Endodermal cell (in vitro differentiated cells): Measurements from ENCODE around the gene TRMT112. TPM values are rescaled to one million over a fixed set of nuclear protein-coding genes. Genes with fewer than 3 reads are reported as not detected.

Source experiments
- DNase-seq: peaks from one replicate; pipeline ENCODE4 v3.0.0-alpha.2; 2017
- H3K27ac ChIP-seq: 2 replicates; pipeline ENCODE4 v1.5.1; 2013; ENCODE audit warnings: mild to moderate bottlenecking, low read depth, low read length, moderate library complexity
- H3K27me3 ChIP-seq: 2 replicates; pipeline ENCODE4 v1.6.1; 2013; ENCODE audit warnings: mild to moderate bottlenecking, low read length, moderate library complexity; ENCODE audit not compliant: insufficient read depth, control insufficient read depth, poor library complexity, severe bottlenecking
- H3K36me3 ChIP-seq: 2 replicates; pipeline ENCODE4 v1.7.0; 2013; ENCODE audit warnings: mild to moderate bottlenecking, low read length, moderate library complexity; ENCODE audit not compliant: control insufficient read depth, insufficient read depth
- H3K4me1 ChIP-seq: one replicate; pipeline ENCODE4 v1.7.0; 2013; ENCODE audit warnings: low read length; ENCODE audit not compliant: control insufficient read depth, insufficient read depth
- H3K4me3 ChIP-seq: 2 replicates; pipeline ENCODE4 v1.5.1; 2013; ENCODE audit warnings: mild to moderate bottlenecking, low read length, moderate library complexity
- H3K9ac ChIP-seq: 2 replicates; pipeline ENCODE4 v1.6.1; 2013; ENCODE audit warnings: mild to moderate bottlenecking, low read length, moderate library complexity; ENCODE audit not compliant: poor library complexity, severe bottlenecking; ENCODE audit errors: extremely low read depth
- H3K9me3 ChIP-seq: 2 replicates; pipeline ENCODE4 v1.6.1; 2013; ENCODE audit warnings: mild to moderate bottlenecking, low read length, moderate library complexity; ENCODE audit not compliant: control insufficient read depth
- H3K27ac Mint-ChIP-seq: 2 replicates; pipeline ENCODE4 v1.8.0; 2020; ENCODE audit warnings: mixed read lengths
- H3K27me3 Mint-ChIP-seq: 2 replicates; pipeline ENCODE4 v1.8.0; 2021; ENCODE audit warnings: mild to moderate bottlenecking, mixed read lengths; ENCODE audit not compliant: insufficient read depth
- H3K36me3 Mint-ChIP-seq: 2 replicates; pipeline ENCODE4 v1.8.0; 2020; ENCODE audit warnings: low read depth, mixed read lengths
- H3K4me1 Mint-ChIP-seq: 2 replicates; pipeline ENCODE4 v1.8.0; 2020; ENCODE audit warnings: mixed read lengths
- H3K4me3 Mint-ChIP-seq: 2 replicates; pipeline ENCODE4 v1.8.0; 2020; ENCODE audit warnings: mild to moderate bottlenecking, moderate library complexity, mixed read lengths
- H3K9me3 Mint-ChIP-seq: 2 replicates; pipeline ENCODE4 v1.8.0; 2020; ENCODE audit warnings: mild to moderate bottlenecking, mixed read lengths
- whole genome bisulfite sequencing, 2 experiments: methylation state at CpG; one replicate each; pipeline versions ENCODE4 v1.1.5 to v1.1.7; 2013; ENCODE audit warnings: missing lambda C conversion rate in 2 of 2, mixed read lengths in 1 of 2; ENCODE audit not compliant: insufficient coverage in 1 of 2, insufficient read length in 1 of 2; 5-methylcytosine and 5-hydroxymethylcytosine counted together
- total RNA-seq, 2 donors: library from RNA; stranded (reverse); fragmentation: NEBNext Ultra II Directional in 1 of 2; extraction: Animal tissue kit (Norgen Biotek cat#: 25700) in 1 of 2; gene quantifications; 2 replicates in 1 of 2; 3 replicates in 1 of 2; pipeline ENCODE4 v1.2.1, GENCODE V29; 2021
- TF ChIP-seq, protein P1 (sequence below): fragments of 200-600 bp; sonication (generic); conservative IDR thresholded peaks from 2 replicates; pipeline ENCODE4 v1.5.0; 2021; ENCODE audit warnings: antibody characterized with exemption, mild to moderate bottlenecking

TRMT112 gene
- total RNA-seq, 2 donors from 2014 or later, result 265 to 352 TPM

DNA sequence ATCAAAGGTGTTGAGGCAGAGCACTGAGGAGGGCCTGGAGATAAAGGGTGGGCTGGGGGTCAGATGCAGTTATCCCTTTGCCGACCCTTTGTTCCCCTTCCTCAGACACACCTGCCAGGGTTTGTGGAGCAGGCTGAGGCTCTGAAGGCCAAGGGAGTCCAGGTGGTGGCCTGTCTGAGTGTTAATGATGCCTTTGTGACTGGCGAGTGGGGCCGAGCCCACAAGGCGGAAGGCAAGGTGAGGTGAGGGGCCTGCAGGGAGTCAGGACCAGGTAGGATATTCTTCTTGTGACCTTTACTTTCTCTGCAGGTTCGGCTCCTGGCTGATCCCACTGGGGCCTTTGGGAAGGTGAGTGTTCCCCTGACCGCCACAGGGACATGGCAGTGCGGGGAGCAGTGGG, 3.2 kb upstream of the TRMT112 start:
- TF ChIP-seq, protein P1, sequence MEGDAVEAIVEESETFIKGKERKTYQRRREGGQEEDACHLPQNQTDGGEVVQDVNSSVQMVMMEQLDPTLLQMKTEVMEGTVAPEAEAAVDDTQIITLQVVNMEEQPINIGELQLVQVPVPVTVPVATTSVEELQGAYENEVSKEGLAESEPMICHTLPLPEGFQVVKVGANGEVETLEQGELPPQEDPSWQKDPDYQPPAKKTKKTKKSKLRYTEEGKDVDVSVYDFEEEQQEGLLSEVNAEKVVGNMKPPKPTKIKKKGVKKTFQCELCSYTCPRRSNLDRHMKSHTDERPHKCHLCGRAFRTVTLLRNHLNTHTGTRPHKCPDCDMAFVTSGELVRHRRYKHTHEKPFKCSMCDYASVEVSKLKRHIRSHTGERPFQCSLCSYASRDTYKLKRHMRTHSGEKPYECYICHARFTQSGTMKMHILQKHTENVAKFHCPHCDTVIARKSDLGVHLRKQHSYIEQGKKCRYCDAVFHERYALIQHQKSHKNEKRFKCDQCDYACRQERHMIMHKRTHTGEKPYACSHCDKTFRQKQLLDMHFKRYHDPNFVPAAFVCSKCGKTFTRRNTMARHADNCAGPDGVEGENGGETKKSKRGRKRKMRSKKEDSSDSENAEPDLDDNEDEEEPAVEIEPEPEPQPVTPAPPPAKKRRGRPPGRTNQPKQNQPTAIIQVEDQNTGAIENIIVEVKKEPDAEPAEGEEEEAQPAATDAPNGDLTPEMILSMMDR, result no peak
- DNase-seq, result no peak
- no peaks in the 10 kb centered on the region for H3K9me3 ChIP-seq
- Mint-ChIP-seq H3K9me3 (no peaks in the 10 kb centered on the region), H3K4me1 (peaks cover 12% of the 10 kb centered on the region), H3K27ac (no peak overlapping the region), H3K27me3 (no peaks in the 10 kb centered on the region), H3K4me3 (no peak overlapping the region), H3K36me3 (peaks cover 32% of the 10 kb centered on the region)
- no peaks in the 10 kb centered on the region for H3K27me3 ChIP-seq
- WGBS, 2 experiments, result 93 to 100% methylated on average over 3 to 7 of the region's 7 CpGs
- H3K4me1 ChIP-seq, result peaks cover 5% of the 10 kb centered on the region
- peaks cover 36% of the 10 kb centered on the region for H3K36me3 ChIP-seq
- no peak overlapping the region for H3K27ac ChIP-seq
- no peak overlapping the region for H3K9ac ChIP-seq
- peak overlapping the region; percentile 84 for H3K4me3 ChIP-seq

DNA sequence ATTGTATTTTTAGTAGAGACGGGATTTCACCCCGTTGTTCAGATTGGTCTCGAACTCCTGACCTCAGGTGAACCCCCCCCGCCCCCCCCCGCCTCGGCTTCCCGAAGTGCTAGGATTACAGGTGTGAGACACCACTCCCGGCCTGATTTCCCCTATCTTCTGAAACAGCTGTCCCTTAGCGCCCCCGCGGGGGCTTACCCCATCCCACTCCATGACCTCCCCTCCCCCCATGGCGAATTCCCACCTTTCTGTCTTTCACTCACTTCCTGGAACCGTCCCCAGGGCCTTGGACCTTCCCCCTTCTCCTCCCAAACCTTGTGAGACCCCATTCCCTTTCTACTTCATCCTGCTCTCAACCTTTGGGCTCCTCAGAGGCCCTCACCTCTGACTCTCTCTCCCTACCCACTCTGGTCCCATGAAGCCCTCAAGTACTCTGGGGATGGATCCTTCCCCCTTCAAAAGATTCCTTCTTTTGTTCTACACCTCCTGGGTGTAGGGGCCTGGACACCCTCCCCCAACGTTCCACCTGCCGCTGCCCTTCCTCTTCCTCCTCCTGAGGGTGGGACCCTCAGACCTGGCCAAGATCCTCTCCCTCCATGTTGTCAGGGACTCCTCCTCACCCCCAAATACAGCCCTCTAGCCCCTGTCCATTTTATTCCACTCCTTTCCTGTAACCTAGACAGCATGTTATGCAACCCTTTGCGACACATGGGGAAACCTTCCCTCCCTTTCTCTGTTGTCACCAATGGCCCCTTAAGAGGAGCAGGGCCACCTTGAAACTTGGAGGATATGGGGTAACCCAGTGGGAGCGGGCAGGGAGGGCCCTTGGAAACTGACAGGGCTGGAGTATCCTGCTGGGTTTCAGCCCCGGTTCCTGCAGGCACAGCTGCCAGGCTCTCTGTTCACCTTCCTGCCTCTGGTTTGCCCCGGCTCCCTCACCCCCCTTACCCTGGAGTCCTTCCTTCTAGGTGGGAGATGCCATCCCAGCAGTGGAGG, 1.7 kb upstream of the TRMT112 start:
- peak overlapping the region; percentile 84 for H3K4me3 ChIP-seq
- peaks cover 12% of the 10 kb centered on the region for H3K4me1 Mint-ChIP-seq
- 26 to 31% methylated on average over 6 to 18 of the region's 19 CpGs for WGBS, 2 experiments
- peak overlapping the region; percentile 94 for H3K27ac Mint-ChIP-seq
- H3K27me3 ChIP-seq, result no peaks in the 10 kb centered on the region
- peaks cover 5% of the 10 kb centered on the region for H3K4me1 ChIP-seq
- peaks cover 51% of the 10 kb centered on the region for H3K36me3 ChIP-seq
- no peak overlapping the region for H3K27ac ChIP-seq
- H3K27me3 Mint-ChIP-seq, result no peaks in the 10 kb centered on the region
- peak overlapping the region; percentile 94 for H3K4me3 Mint-ChIP-seq
- peak; percentile 88 for DNase-seq
- TF ChIP-seq, protein P1, result no peak
- H3K9me3 ChIP-seq, result no peaks in the 10 kb centered on the region
- H3K9ac ChIP-seq, result peak overlapping the region; percentile 93
- H3K9me3 Mint-ChIP-seq, result no peaks in the 10 kb centered on the region
- peaks cover 42% of the 10 kb centered on the region for H3K36me3 Mint-ChIP-seq

DNA sequence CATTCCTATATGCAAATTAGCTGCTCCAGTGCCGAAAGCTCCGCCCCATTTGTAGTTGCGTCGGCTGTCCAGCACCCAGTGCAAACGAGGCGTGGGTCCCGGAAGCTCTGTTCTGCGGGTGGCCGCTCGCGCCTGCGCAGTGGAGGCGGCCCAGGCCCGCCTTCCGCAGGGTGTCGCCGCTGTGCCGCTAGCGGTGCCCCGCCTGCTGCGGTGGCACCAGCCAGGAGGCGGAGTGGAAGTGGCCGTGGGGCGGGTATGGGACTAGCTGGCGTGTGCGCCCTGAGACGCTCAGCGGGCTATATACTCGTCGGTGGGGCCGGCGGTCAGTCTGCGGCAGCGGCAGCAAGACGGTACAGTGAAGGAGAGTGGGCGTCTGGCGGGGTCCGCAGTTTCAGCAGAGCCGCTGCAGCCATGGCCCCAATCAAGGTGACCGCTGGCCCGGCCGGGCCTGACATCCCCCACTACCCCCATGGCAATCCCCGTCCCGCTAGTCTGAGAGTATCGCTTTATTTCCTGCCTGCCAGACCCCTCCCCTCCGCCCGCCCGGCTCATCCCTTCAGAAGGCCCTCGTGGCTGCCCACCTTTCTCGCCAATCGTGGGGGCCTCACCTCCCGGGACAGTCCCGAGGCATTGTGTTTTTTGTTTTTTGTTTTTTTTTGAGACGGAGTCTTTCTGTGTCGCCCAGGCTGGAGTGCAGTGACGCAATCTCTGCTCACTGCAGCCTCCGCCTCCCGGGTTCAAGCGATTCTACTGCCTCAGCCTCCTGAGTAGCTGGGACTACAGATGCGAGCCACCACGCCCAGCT, 804 bp upstream of the TRMT112 start, which contains the start of gene PRDX5:
PRDX5 (plus strand) TSS at position 161 of the 805 bp plus-strand sequence; CDS start at position 256, 95 bp downstream.
- Mint-ChIP-seq H3K27ac (peak within 1 kb of the TSS; percentile 99), H3K9me3 (no peaks in the 10 kb centered on the region), H3K4me3 (peak within 1 kb of the TSS; percentile 94), H3K36me3 (peaks cover 42% of the 10 kb centered on the region), H3K27me3 (no peaks in the 10 kb centered on the region), H3K4me1 (peaks cover 12% of the 10 kb centered on the region)
- Histone ChIP-seq H3K27me3 (no peaks in the 10 kb centered on the region), H3K9me3 (no peaks in the 10 kb centered on the region), H3K27ac (peak within 1 kb of the TSS; percentile 98), H3K9ac (peak within 1 kb of the TSS; percentile 93), H3K36me3 (peaks cover 51% of the 10 kb centered on the region), H3K4me1 (peaks cover 5% of the 10 kb centered on the region), H3K4me3 (peak within 1 kb of the TSS; percentile 84)
- DNase-seq, result peak; percentile 97
- TF ChIP-seq, protein P1, result peak; percentile 46
- WGBS, 2 experiments, result 0 to 1% methylated on average over 39 to 61 of the region's 61 CpGs
